ENCODE data around the gene GALK1. TPM values are rescaled to one million over a fixed set of nuclear protein-coding genes. Genes with fewer than 3 reads are reported as not detected.
"Not testable (repeated sequence)": the region's sequence is repeated elsewhere in the genome, so short reads cannot be mapped to it uniquely, and the experiment has no call there.

Gene GALK1
- total and polyA plus RNA-seq, 2 of the 13 experiments (the other 11 are each of a cell fraction or from before 2014, with no cell fraction given): 59.9 to 93.6 TPM

DNA sequence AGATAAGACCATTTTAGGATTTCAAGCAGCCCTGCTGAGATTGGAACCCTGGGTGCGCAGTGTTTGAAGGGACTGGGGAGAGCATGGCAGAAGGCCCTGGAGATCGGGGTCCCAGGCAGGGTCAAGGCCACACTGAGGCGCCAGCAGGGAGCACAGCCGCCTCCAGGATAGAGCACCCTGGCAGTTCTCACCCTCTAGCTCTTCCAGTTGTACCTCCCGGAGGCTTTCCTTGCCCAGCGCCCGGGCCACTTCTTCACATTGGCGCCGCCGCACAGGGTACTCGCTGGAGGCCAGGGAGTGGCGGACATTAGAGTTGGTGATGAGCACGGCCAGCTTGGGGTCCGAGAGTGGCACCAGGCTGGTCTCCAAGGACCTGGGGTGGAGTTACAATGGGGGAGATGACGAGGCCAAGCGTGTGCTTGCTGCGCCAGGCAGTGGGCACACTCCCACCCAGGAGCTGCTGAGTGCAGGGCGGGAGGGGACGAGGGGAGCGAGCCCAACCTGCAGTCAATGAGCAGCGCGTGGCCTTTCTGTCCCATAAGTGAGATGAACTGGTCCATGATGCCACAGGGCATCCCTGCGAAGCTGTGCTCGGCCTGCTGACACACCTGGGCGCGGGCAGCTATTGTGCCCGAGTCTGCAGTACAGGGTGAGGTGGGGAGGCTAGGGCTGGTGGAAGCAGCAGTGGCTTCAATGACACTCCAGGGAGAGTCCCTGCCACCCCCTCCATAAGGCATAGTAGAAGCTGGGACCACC is 2.3 kb downstream of the GALK1 start (continued):
- TF ChIP-seq ZNF263 (CRISPR knock-in tag; IDR thresholded peaks at IDR 0.05) (peak; percentile 84), RXRA (CRISPR knock-in tag; IDR thresholded peaks at IDR 0.05) (peak; percentile 36; the same call in 1 of the 2 replicates)

GRCh38 chr17:75759978-75760640 is 4.9 kb downstream of the GALK1 start:
- BruUV-seq (replicated peaks); H3K9me3 ChIP-seq (ENCODE audit: low read length); H3K36me3 ChIP-seq (replicated peaks in 1 of 2; ENCODE audit: control insufficient read depth in 1 of 2, insufficient read depth in 2 of 2, low read length in 2 of 2); H3K27me3 ChIP-seq (ENCODE audit: control insufficient read depth in 1 of 2, insufficient read depth in 2 of 2, low read length in 2 of 2); intact Hi-C loops (cut with micrococcal nuclease; ENCODE audit: unreplicated experiment); H2AFZ ChIP-seq (ENCODE audit: low read length); H3K27ac ChIP-seq (ENCODE audit: extremely low read length, insufficient read depth, low read length); H3K79me2 ChIP-seq (ENCODE audit: insufficient read depth, low read length); ATAC-seq; FAIRE-seq; H4K20me1 ChIP-seq (ENCODE audit: insufficient read depth, low read length); H3K4me2 ChIP-seq (ENCODE audit: low read depth, low read length); CTCF ChIA-PET (ENCODE audit: low intra/inter-chr PET ratio, low total read pairs); H3K4me3 ChIP-seq (replicated peaks in 1 of 3; ENCODE audit: insufficient read depth in 1 of 3, low read depth in 2 of 3, low read length in 3 of 3); H3K9ac ChIP-seq (ENCODE audit: insufficient read depth, low read depth, low read length); DNase-seq (ENCODE audit: low spot score): not testable (repeated sequence)
- in situ Hi-C loops (cut with HindIII; ENCODE audit: extremely low pct_ligation_motif_present, low pct_unique_long_range_greater_than_20kb): loop anchor here (10.0 kb wide), 1 partner anchor 145 kb away; no protein-coding TSS in a partner anchor
- POLR2A ChIA-PET: interaction anchor here (0.6 to 8.2 kb wide), 5 partner anchors 10 to 96 kb away, joined by 3 to 390 read pairs (median 3); a partner anchor contains a TSS
- 96% methylated on average over 6 of the region's 6 CpGs for WGBS (ENCODE audit: low lambda C conversion rate)
- peaks cover 61% of the 10 kb centered on the region for H3K4me1 ChIP-seq (ENCODE audit: insufficient read depth, low read length)

DNA sequence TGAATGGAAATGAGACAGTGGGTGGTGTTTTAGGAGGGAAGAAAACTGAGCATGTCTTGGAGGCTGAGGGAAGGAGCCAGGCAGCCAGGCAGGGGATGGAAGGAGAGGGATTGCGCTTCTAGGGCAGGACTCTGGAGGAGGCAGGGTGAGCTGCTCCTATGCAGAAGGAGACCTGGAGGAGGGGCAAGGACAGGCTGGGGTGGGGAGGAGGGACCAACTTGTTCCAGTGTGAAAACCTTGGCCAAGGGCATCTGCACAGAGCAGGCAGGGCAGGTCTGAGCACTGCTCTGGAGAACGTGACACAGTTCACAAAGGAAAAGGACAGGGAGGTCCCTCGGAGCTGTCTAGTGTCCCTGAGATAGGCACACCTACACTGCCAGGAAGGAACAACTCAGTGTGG is 5.5 kb downstream of the GALK1 start:
- H3K4me2 ChIP-seq (ENCODE audit: low read depth, low read length): no peak overlapping the region
- H3K4me3 ChIP-seq (replicated peaks in 1 of 3; ENCODE audit: insufficient read depth in 1 of 3, low read depth in 2 of 3, low read length in 3 of 3): no peak overlapping the region
- intact Hi-C loops (cut with micrococcal nuclease; ENCODE audit: unreplicated experiment): no loop called here
- no peaks in the 10 kb centered on the region for H3K79me2 ChIP-seq (ENCODE audit: insufficient read depth, low read length)
- in situ Hi-C loops (cut with HindIII; ENCODE audit: extremely low pct_ligation_motif_present, low pct_unique_long_range_greater_than_20kb): loop anchor here (10.0 kb wide), 1 partner anchor 145 kb away; no protein-coding TSS in a partner anchor
- ATAC-seq (no peak), FAIRE-seq (no peak), DNase-seq (ENCODE audit: low spot score) (no peak)
- H3K9me3 ChIP-seq (ENCODE audit: low read length): no peaks in the 10 kb centered on the region
- no peak overlapping the region for H3K9ac ChIP-seq (ENCODE audit: insufficient read depth, low read depth, low read length)
- H3K27me3 ChIP-seq (ENCODE audit: control insufficient read depth in 1 of 2, insufficient read depth in 2 of 2, low read length in 2 of 2): no peaks in the 10 kb centered on the region
- no TSS peak for BruUV-seq (replicated peaks)
- POLR2A ChIA-PET: interaction anchor here (0.6 to 8.2 kb wide), 5 partner anchors 9 to 96 kb away, joined by 3 to 390 read pairs (median 3); a partner anchor contains a TSS
- H3K27ac ChIP-seq (ENCODE audit: extremely low read length, insufficient read depth, low read length): no peak overlapping the region
- TF ChIP-seq HNRNPUL1 (IDR thresholded peaks at IDR 0.05; ENCODE audit: low read depth, low read length): no peak
- TF ChIP-seq GZF1 (CRISPR knock-in tag; IDR thresholded peaks at IDR 0.05): no peak
- H2AFZ ChIP-seq (ENCODE audit: low read length): no peak overlapping the region
- peaks cover 67% of the 10 kb centered on the region for H3K4me1 ChIP-seq (ENCODE audit: insufficient read depth, low read length)
- 81% methylated on average over 3 of the region's 3 CpGs for WGBS (ENCODE audit: low lambda C conversion rate)
- CTCF ChIA-PET (ENCODE audit: low intra/inter-chr PET ratio, low total read pairs): no interaction called here
- no peaks in the 10 kb centered on the region for H4K20me1 ChIP-seq (ENCODE audit: insufficient read depth, low read length)
- H3K36me3 ChIP-seq (replicated peaks in 1 of 2; ENCODE audit: control insufficient read depth in 1 of 2, insufficient read depth in 2 of 2, low read length in 2 of 2): no peaks in the 10 kb centered on the region

Data from HepG2 (cell line).